GM18498 (cell line): ENCODE results near the gene CHAF1B.

ENCODE experiments used
- ATAC-seq: cut with Tn5 transposase; IDR thresholded peaks from one replicate; pipeline ENCODE4 v1.9.1; 2021; ENCODE audit warnings: mild to moderate bottlenecking, moderate library complexity; ENCODE audit not compliant: unreplicated experiment

The CHAF1B gene

GRCh38 chr21:36461277-36461917 lies 76.2 kb downstream of the CHAF1B start:
- no peak for ATAC-seq

DNA sequence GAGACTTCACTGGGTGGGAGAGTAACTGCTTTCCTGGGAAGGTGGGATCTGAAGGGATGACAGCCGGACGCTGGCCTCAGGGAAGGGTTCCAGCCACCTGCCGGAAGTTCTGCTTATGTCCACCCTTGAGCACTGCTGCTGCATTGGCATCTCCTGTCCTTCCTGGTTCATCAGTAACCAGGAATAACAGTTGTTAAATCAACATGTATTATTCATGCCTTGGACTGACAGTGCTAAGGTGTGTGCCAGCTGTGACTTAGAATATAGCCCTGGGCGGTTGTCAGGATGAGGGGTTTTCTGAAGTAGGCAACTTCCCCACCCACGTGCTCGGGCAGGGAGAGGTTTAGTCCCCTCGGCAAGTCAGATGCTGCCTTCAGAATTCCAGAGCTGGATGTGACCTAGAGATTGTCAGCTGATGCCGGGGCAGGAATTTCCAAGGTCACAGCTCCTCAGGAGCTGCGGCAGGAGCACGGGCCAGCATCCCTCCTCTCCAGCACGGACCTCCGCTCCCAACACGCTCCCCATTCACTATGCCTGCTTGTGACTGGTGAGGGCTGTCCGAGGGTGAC lies 76.8 kb downstream of the CHAF1B start:
- no peak for ATAC-seq

DNA sequence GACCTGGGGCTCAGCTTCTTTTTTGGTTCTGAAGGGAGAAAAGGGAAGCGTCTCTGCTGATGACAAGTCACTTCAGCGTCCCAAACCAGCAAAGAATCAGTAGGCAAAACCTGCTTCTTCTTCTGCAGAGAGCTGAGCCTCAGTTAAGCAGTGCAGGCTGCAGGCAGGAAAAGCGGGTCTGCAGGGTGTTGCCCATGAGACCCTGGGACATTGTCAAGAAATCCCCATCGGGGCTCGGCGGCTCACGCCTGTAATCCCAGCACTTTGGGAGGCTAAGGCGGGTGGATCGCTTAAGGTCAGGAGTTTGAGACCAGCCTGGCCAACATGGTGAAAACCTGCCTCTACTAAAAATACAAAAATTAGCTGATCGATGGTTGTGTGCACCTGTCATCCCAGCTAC lies 78.0 kb downstream of the CHAF1B start:
- no peak for ATAC-seq

DNA sequence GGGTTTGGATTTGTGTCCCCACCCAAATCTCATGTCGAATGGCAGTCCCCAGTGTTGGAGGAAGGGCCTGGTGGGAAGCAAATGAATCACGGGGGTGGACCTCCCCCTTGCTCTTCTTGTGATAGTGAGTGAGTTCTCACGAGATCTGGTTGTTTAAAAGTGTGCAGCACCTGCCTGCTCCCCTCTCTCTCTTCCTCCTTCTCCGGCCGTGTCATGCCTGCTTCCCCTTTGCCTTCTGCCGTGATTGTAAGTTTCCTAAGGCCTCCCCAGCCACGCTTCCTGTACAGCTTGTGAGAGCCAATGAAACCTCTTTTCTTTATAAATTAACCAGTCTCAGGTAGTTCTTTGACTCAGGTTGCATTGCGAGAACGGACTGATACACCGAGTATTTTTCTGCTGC lies 78.8 kb downstream of the CHAF1B start:
- no peak for ATAC-seq

GRCh38 chr21:36464590-36464989 lies 79.4 kb downstream of the CHAF1B start:
- ATAC-seq: no peak

- no peak for ATAC-seq
Measured at GRCh38 chr21:36465478-36465877, 80.3 kb downstream of the CHAF1B start.

DNA sequence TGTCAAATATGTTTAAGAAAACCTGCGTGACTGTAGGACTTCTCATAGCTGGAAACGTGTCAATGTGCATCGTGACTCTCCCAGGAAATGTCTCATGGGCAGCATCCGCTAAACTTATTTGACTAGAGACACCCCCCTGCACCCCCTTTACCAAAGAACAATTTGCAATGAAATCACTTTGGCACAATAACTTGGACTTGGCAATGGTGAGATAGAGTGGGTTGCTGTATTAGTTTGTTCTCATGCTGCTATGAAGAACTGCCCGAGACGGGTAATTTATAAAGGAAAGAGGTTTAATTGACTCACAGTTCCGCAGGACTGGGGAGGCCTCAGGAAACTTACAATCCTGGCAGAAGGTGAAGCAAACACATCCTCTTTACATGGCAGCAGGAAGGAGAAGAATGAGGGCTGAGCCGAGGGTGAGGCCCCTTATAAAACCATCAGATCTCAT lies 80.9 kb downstream of the CHAF1B start:
- no peak for ATAC-seq
